Vagina (tissue), 2 donors: ENCODE data around the gene NLGN1. TPM values are rescaled to one million over a fixed set of nuclear protein-coding genes. Genes with fewer than 3 reads are reported as not detected.

ENCODE experiments used
- DNase-seq, 2 donors: peaks; one replicate each; pipeline ENCODE4 v3.0.0-alpha.2; 2017; ENCODE audit errors: extremely low spot score in 2 of 2
- H3K27ac ChIP-seq: fragments of 200-600 bp; sonication (generic); one replicate; pipeline ENCODE4 v1.5.1; 2019
- H3K27me3 ChIP-seq: fragments of 200-600 bp; sonication (generic); one replicate; pipeline ENCODE4 v1.5.1; 2019
- H3K36me3 ChIP-seq, 2 donors: fragments of 200-600 bp; sonication (generic); one replicate each; pipeline ENCODE4 v1.5.1; 2017 to 2019
- H3K4me1 ChIP-seq: fragments of 200-600 bp; sonication (generic); one replicate; pipeline ENCODE4 v1.5.1; 2019
- H3K4me3 ChIP-seq, 2 donors: fragments of 200-600 bp; sonication (generic); 1 replicate in 1 of 2; 2 replicates in 1 of 2; pipeline ENCODE4 v1.5.1; 2016 to 2019
- H3K9me3 ChIP-seq: fragments of 200-600 bp; sonication (generic); one replicate; pipeline ENCODE4 v1.5.1; 2019
- POLR2A ChIP-seq, 2 donors: fragments of 450-650 bp; IDR thresholded peaks; one replicate each; pipeline ENCODE4 v1.6.1; 2017; ENCODE audit warnings: antibody characterized with exemption in 2 of 2, mild to moderate bottlenecking in 2 of 2, moderate library complexity in 2 of 2
- POLR2AphosphoS5 ChIP-seq, 2 donors: sonication (generic); formaldehyde crosslinking; IDR thresholded peaks; one replicate each; pipeline ENCODE4 v1.9.0; 2017; ENCODE audit warnings: antibody characterized with exemption in 2 of 2, mild to moderate bottlenecking in 2 of 2, low read depth in 1 of 2; ENCODE audit not compliant: insufficient read depth in 1 of 2
- intact Hi-C: fragments of 100-400 bp; cut with DNase I; formaldehyde crosslinking; loops from one replicate; pipeline ENCODE4 v1.15.1; 2023
- total RNA-seq: library from RNA; depleted of rRNA; stranded (reverse); fragments of >200 nt; gene quantifications from one replicate; pipeline ENCODE4 v1.2.3, GENCODE V29; 2016
- TF ChIP-seq, protein P1 (sequence below), 3 experiments: fragments of 450-650 bp in 2 of 3; fragments of 200-600 bp in 1 of 3; sonication (generic) in 1 of 3; IDR thresholded peaks; one replicate each; pipeline ENCODE4 v1.5.1; 2017 to 2019; ENCODE audit warnings: antibody characterized with exemption in 3 of 3, mild to moderate bottlenecking in 2 of 3, moderate library complexity in 2 of 3

NLGN1 gene
- total RNA-seq, 1 donor from 2014 or later = 4.7 TPM

DNA sequence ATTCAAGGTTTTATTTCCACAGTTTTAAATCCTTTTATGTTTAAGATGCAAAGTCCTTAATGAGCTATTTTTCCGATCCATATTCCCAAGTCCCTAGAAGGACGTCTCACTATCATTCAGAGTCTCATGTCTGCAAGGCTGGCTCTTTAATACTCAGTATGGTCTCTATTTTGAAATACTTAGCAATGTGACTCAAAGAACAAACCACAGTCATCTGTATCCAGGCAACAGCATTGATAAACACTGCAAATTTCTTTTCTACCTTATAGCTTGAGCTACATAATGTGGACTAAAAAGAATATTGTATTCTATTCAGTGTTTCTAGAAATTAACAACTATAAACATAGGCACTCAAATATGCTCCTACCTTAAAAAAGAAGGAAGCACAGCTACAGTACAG, 873.3 kb downstream of the NLGN1 start:
- intact Hi-C loops = no loop called here
- H3K4me3 ChIP-seq = no peak overlapping the region
- no peaks in the 10 kb centered on the region for H3K4me1 ChIP-seq
- no peaks in the 10 kb centered on the region for H3K9me3 ChIP-seq
- no peaks in the 10 kb centered on the region for H3K36me3 ChIP-seq
- H3K27ac ChIP-seq = no peak overlapping the region
- DNase-seq = no peak
- no peaks in the 10 kb centered on the region for H3K27me3 ChIP-seq
- TF ChIP-seq, protein P1, sequence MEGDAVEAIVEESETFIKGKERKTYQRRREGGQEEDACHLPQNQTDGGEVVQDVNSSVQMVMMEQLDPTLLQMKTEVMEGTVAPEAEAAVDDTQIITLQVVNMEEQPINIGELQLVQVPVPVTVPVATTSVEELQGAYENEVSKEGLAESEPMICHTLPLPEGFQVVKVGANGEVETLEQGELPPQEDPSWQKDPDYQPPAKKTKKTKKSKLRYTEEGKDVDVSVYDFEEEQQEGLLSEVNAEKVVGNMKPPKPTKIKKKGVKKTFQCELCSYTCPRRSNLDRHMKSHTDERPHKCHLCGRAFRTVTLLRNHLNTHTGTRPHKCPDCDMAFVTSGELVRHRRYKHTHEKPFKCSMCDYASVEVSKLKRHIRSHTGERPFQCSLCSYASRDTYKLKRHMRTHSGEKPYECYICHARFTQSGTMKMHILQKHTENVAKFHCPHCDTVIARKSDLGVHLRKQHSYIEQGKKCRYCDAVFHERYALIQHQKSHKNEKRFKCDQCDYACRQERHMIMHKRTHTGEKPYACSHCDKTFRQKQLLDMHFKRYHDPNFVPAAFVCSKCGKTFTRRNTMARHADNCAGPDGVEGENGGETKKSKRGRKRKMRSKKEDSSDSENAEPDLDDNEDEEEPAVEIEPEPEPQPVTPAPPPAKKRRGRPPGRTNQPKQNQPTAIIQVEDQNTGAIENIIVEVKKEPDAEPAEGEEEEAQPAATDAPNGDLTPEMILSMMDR (IDR thresholded peaks at IDR 0.05) = no peak

GRCh38 chr3:174275336-174275735, 877.8 kb downstream of the NLGN1 start:
- intact Hi-C loops = no loop called here
- DNase-seq = no peak
- H3K36me3 ChIP-seq = no peaks in the 10 kb centered on the region
- no peak for TF ChIP-seq POLR2A (IDR thresholded peaks at IDR 0.05)
- TF ChIP-seq, protein P1 (IDR thresholded peaks at IDR 0.05) = no peak
- no peak for TF ChIP-seq POLR2AphosphoS5 (IDR thresholded peaks at IDR 0.05; ENCODE audit: insufficient read depth in 1 of 2, low read depth in 1 of 2)
- H3K4me3 ChIP-seq = no peak overlapping the region
- no peaks in the 10 kb centered on the region for H3K27me3 ChIP-seq
- no peak overlapping the region for H3K27ac ChIP-seq
- no peaks in the 10 kb centered on the region for H3K9me3 ChIP-seq
- H3K4me1 ChIP-seq = no peaks in the 10 kb centered on the region

- H3K4me1 ChIP-seq = no peaks in the 10 kb centered on the region
- intact Hi-C loops = no loop called here
- H3K9me3 ChIP-seq = no peaks in the 10 kb centered on the region
- H3K27me3 ChIP-seq = no peaks in the 10 kb centered on the region
- no peaks in the 10 kb centered on the region for H3K36me3 ChIP-seq
- no peak overlapping the region for H3K27ac ChIP-seq
- TF ChIP-seq POLR2AphosphoS5 (IDR thresholded peaks at IDR 0.05; ENCODE audit: insufficient read depth in 1 of 2, low read depth in 1 of 2) (no peak), POLR2A (IDR thresholded peaks at IDR 0.05) (no peak)
- TF ChIP-seq, protein P1 (IDR thresholded peaks at IDR 0.05) = no peak
- no peak overlapping the region for H3K4me3 ChIP-seq
- no peak for DNase-seq
These were observed 879.3 kb downstream of the NLGN1 start for GRCh38 chr3:174276826-174277225.

DNA sequence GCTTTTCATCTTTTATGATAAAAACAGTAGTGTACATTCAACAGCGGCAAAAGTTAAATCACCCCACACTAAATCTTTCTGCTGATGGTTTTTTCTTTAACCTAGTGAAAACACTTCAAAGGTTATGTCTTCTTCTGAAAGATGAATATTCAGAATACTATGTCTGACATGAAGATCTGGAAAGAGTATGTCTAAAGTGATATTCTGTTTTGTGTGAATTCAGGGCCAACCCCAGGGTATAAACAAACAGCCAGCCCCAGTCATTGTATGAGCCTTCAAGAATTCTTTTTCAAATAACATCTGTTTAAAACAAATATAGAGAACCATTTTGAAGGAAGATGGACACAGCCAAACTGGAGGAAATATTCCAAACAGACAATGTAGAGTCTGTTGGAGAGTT, 880.5 kb downstream of the NLGN1 start:
- DNase-seq = no peak
- H3K27ac ChIP-seq = no peak overlapping the region
- H3K9me3 ChIP-seq = no peaks in the 10 kb centered on the region
- H3K4me3 ChIP-seq = no peak overlapping the region
- H3K27me3 ChIP-seq = no peaks in the 10 kb centered on the region
- TF ChIP-seq POLR2A (IDR thresholded peaks at IDR 0.05) = no peak
- intact Hi-C loops = no loop called here
- no peaks in the 10 kb centered on the region for H3K36me3 ChIP-seq
- no peaks in the 10 kb centered on the region for H3K4me1 ChIP-seq

- intact Hi-C loops = no loop called here
- Histone ChIP-seq H3K27me3 (no peaks in the 10 kb centered on the region), H3K36me3 (no peaks in the 10 kb centered on the region), H3K27ac (no peak overlapping the region), H3K4me3 (no peak overlapping the region), H3K4me1 (no peaks in the 10 kb centered on the region), H3K9me3 (no peaks in the 10 kb centered on the region)
- TF ChIP-seq POLR2AphosphoS5 (IDR thresholded peaks at IDR 0.05; ENCODE audit: insufficient read depth in 1 of 2, low read depth in 1 of 2) = no peak
- no peak for DNase-seq
These were observed 882.6 kb downstream of the NLGN1 start for GRCh38 chr3:174280186-174280585.

GRCh38 chr3:174285242-174285864, 887.8 kb downstream of the NLGN1 start:
- TF ChIP-seq, protein P1 (IDR thresholded peaks at IDR 0.05) = no peak
- TF ChIP-seq POLR2A (IDR thresholded peaks at IDR 0.05) (no peak), POLR2AphosphoS5 (IDR thresholded peaks at IDR 0.05; ENCODE audit: insufficient read depth in 1 of 2, low read depth in 1 of 2) (no peak)
- intact Hi-C loops = no loop called here
- Histone ChIP-seq H3K4me1 (no peaks in the 10 kb centered on the region), H3K27ac (no peak overlapping the region), H3K27me3 (no peaks in the 10 kb centered on the region), H3K9me3 (no peaks in the 10 kb centered on the region), H3K36me3 (no peaks in the 10 kb centered on the region), H3K4me3 (no peak overlapping the region)
- DNase-seq = no peak
